H1 (cell line): ENCODE data around the gene B4GAT1. TPM values are rescaled to one million over a fixed set of nuclear protein-coding genes. Genes with fewer than 3 reads are reported as not detected.

Experiments used
- CTCF ChIA-PET: fragments of 300-600 bp; sonication (Branson Sonifier 250); formaldehyde crosslinking; loops from one replicate; lab custom pipeline; 2021; ENCODE audit not compliant: partially characterized antibody; lab: Charles Lee
- POLR2A ChIA-PET: fragments of 300-600 bp; sonication (Branson Sonifier 250); formaldehyde crosslinking; loops from one replicate; lab custom pipeline; 2021; ENCODE audit warnings: inconsistent platforms; ENCODE audit not compliant: partially characterized antibody; lab: Charles Lee
- DNase-seq, 2 experiments: peaks; one replicate each; pipeline versions ENCODE4 v3.0.0 to v3.0.0-alpha.2; 2010 to 2022; ENCODE audit warnings: low spot score in 2 of 2, low read depth in 1 of 2, mixed read lengths in 1 of 2
- FAIRE-seq: peaks from 2 replicates; lab custom pipeline; 2011; peaks lifted over from hg19 to GRCh38; lab: Jason Lieb, UNC
- H2AFZ ChIP-seq: 2 replicates; pipeline ENCODE4 v1.8.1; 2012; ENCODE audit warnings: low read length, inconsistent platforms
- H2AK5ac ChIP-seq: 2 replicates; pipeline ENCODE4 v1.6.1; 2013; ENCODE audit warnings: low read depth, low read length
- H2BK120ac ChIP-seq: replicated peaks from 2 replicates; pipeline ENCODE3; 2013; ENCODE audit warnings: low read depth, low read length, inconsistent platforms
- H2BK12ac ChIP-seq: 2 replicates; pipeline ENCODE4 v1.6.1; 2013; ENCODE audit warnings: low read depth, low read length
- H2BK15ac ChIP-seq: 2 replicates; pipeline ENCODE4 v1.6.1; 2013; ENCODE audit warnings: low read length
- H2BK20ac ChIP-seq: 2 replicates; pipeline ENCODE4 v1.6.1; 2013; ENCODE audit warnings: low read length
- H2BK5ac ChIP-seq: 2 replicates; pipeline ENCODE4 v1.6.1; 2013; ENCODE audit warnings: low read depth, low read length
- H3K14ac ChIP-seq: 2 replicates; pipeline ENCODE4 v1.6.1; 2013; ENCODE audit warnings: inconsistent platforms; ENCODE audit not compliant: insufficient read length
- H3K18ac ChIP-seq: 2 replicates; pipeline ENCODE4 v1.6.1; 2013; ENCODE audit warnings: low read length; ENCODE audit errors: extremely low read depth
- H3K23ac ChIP-seq: 2 replicates; pipeline ENCODE4 v1.6.1; 2013; ENCODE audit warnings: inconsistent platforms; ENCODE audit not compliant: insufficient read length
- H3K23me2 ChIP-seq: 2 replicates; pipeline ENCODE4 v1.6.1; 2013; ENCODE audit warnings: low read depth, low read length
- H3K27ac ChIP-seq: 2 replicates; pipeline ENCODE4 v1.6.1; 2011; ENCODE audit warnings: low read depth, low read length, inconsistent platforms
- H3K27me3 ChIP-seq, 4 experiments: replicated peaks in 1 of 4; 1 replicate in 1 of 4; 2 replicates in 3 of 4; pipeline versions ENCODE4 v1.6.1 to v1.8.1; 2011 to 2013; ENCODE audit warnings: low read length in 3 of 4, mild to moderate bottlenecking in 3 of 4, inconsistent platforms in 2 of 4, mixed read lengths in 2 of 4, moderate library complexity in 1 of 4; ENCODE audit not compliant: control insufficient read depth in 3 of 4, insufficient read depth in 3 of 4; ENCODE audit errors: extremely low read depth in 1 of 4
- H3K36me3 ChIP-seq, 4 experiments: 2 replicates each; pipeline versions ENCODE4 v1.6.1 to v1.8.1; 2011 to 2013; ENCODE audit warnings: mild to moderate bottlenecking in 4 of 4, low read length in 3 of 4, moderate library complexity in 2 of 4, control low read depth in 1 of 4, inconsistent platforms in 1 of 4; ENCODE audit not compliant: insufficient read depth in 4 of 4, control insufficient read depth in 2 of 4
- H3K4ac ChIP-seq: replicated peaks from 2 replicates; pipeline ENCODE3; 2013; ENCODE audit warnings: low read length, low read depth, mixed read lengths, inconsistent platforms; ENCODE audit not compliant: insufficient read length
- H3K4me1 ChIP-seq, 4 experiments: replicated peaks in 1 of 4; 1 replicate in 1 of 4; 2 replicates in 3 of 4; pipeline versions ENCODE4 v1.6.1 to v1.8.1; 2011 to 2013; ENCODE audit warnings: low read length in 3 of 4, inconsistent platforms in 2 of 4, mixed read lengths in 1 of 4; ENCODE audit not compliant: insufficient read depth in 4 of 4, control insufficient read depth in 3 of 4
- H3K4me2 ChIP-seq, 2 experiments: 2 replicates each; pipeline versions ENCODE4 v1.6.1 to v1.8.1; 2011 to 2013; ENCODE audit warnings: low read depth in 2 of 2, low read length in 2 of 2, control low read depth in 1 of 2, inconsistent platforms in 1 of 2, mild to moderate bottlenecking in 1 of 2; ENCODE audit not compliant: insufficient read depth in 1 of 2
- H3K4me3 ChIP-seq, 4 experiments: fragments of 200-600, 300-600 bp in 1 of 4; sonication (generic), shearing (Covaris generic), sonication (Bioruptor Twin) in 1 of 4; 2 replicates each; pipeline versions ENCODE4 v1.5.1 to v1.8.1; 2011 to 2016; ENCODE audit warnings: low read length in 4 of 4, low read depth in 3 of 4, control low read depth in 2 of 4, inconsistent platforms in 2 of 4, mild to moderate bottlenecking in 2 of 4, mixed read lengths in 1 of 4, moderate library complexity in 1 of 4; ENCODE audit not compliant: insufficient read depth in 2 of 4; ENCODE audit errors: extremely low read depth in 1 of 4
- H3K56ac ChIP-seq: replicated peaks from 2 replicates; pipeline ENCODE3; 2013; ENCODE audit warnings: low read depth, mild to moderate bottlenecking, mixed read lengths, low read length, inconsistent platforms; ENCODE audit not compliant: insufficient read length
- H3K79me1 ChIP-seq: 2 replicates; pipeline ENCODE4 v1.6.1; 2013; ENCODE audit warnings: low read depth, low read length, control low read depth
- H3K79me2 ChIP-seq, 2 experiments: 2 replicates each; pipeline versions ENCODE4 v1.6.1 to v1.8.1; 2012 to 2013; ENCODE audit warnings: low read length in 2 of 2, mild to moderate bottlenecking in 2 of 2, inconsistent platforms in 1 of 2; ENCODE audit not compliant: insufficient read depth in 2 of 2, control insufficient read depth in 1 of 2
- H3K9ac ChIP-seq, 4 experiments: replicated peaks in 1 of 4; 1 replicate in 1 of 4; 2 replicates in 3 of 4; pipeline versions ENCODE4 v1.6.1 to v1.8.1; 2011 to 2013; ENCODE audit warnings: low read depth in 3 of 4, low read length in 3 of 4, control low read depth in 2 of 4, mild to moderate bottlenecking in 2 of 4, moderate library complexity in 2 of 4, inconsistent platforms in 1 of 4; ENCODE audit errors: extremely low read depth in 1 of 4
- H3K9me3 ChIP-seq, 2 experiments: 2 replicates each; pipeline versions ENCODE4 v1.6.1 to v1.8.1; 2012 to 2013; ENCODE audit warnings: mild to moderate bottlenecking in 2 of 2, moderate library complexity in 2 of 2, control low read depth in 1 of 2, inconsistent platforms in 1 of 2, low read depth in 1 of 2, low read length in 1 of 2, mixed read lengths in 1 of 2; ENCODE audit not compliant: insufficient read depth in 2 of 2
- H4K20me1 ChIP-seq, 2 experiments: replicated peaks in 1 of 2; 2 replicates each; pipeline versions ENCODE3 to v1.8.1; 2011 to 2013; ENCODE audit warnings: inconsistent platforms in 2 of 2, low read length in 2 of 2, mild to moderate bottlenecking in 1 of 2; ENCODE audit not compliant: insufficient read depth in 2 of 2, control insufficient read depth in 1 of 2
- H4K5ac ChIP-seq: 2 replicates; pipeline ENCODE4 v1.6.1; 2013; ENCODE audit warnings: low read length, low read depth, mixed read lengths, inconsistent platforms; ENCODE audit not compliant: insufficient read length
- H4K8ac ChIP-seq: 2 replicates; pipeline ENCODE4 v1.8.0; 2013; ENCODE audit warnings: mild to moderate bottlenecking, moderate library complexity, low read length, inconsistent platforms; ENCODE audit not compliant: insufficient read depth; ENCODE audit errors: extremely low read depth
- H4K91ac ChIP-seq: replicated peaks from 2 replicates; pipeline ENCODE3; 2013; ENCODE audit warnings: low read length, mixed read lengths, inconsistent platforms; ENCODE audit not compliant: insufficient read length
- SIN3A ChIP-seq, 2 experiments: IDR thresholded peaks in 1 of 2; conservative IDR thresholded peaks in 1 of 2; 2 replicates each; pipeline ENCODE4 v1.6.1; 2011 to 2012; ENCODE audit warnings: low read length in 2 of 2, improper control_type of control experiment in 1 of 2, low read depth in 1 of 2, mild to moderate bottlenecking in 1 of 2
- SP4 ChIP-seq: IDR thresholded peaks from 2 replicates; pipeline ENCODE4 v1.6.1; 2012; ENCODE audit warnings: low read length, inconsistent platforms
- WGBS, 2 experiments: shearing (Covaris generic) in 1 of 2; methylation state at CpG; one replicate each; pipeline versions ENCODE4 v1.1.6 to v1.1.7; 2013 to 2015; ENCODE audit warnings: low lambda C conversion rate in 2 of 2, mixed read lengths in 2 of 2, inconsistent platforms in 1 of 2, low coverage in 1 of 2, missing lambda C conversion rate in 1 of 2; ENCODE audit not compliant: insufficient replicate concordance in 2 of 2, insufficient coverage in 1 of 2, insufficient read length in 1 of 2; ENCODE audit errors: extremely low coverage in 1 of 2, missing lambda C conversion rate in 1 of 2; 5-methylcytosine and 5-hydroxymethylcytosine counted together
- polyA plus RNA-seq, 7 experiments: library from polyadenylated mRNA; depleted of rRNA in 3 of 7; stranded (reverse) in 5 of 7; unstranded in 2 of 7; fragments of >200 nt in 5 of 7; fragments of 200-250 nt in 2 of 7; gene quantifications; 1 replicate in 5 of 7; 2 replicates in 1 of 7; 4 replicates in 1 of 7; pipeline versions ENCODE4 v1.2.1 to v1.2.3, GENCODE V29; 2011 to 2013; ENCODE audit warnings: missing spikeins in 2 of 7, mixed read lengths in 2 of 7
- total RNA-seq: library from RNA; stranded (reverse); fragmentation: NEBNext Ultra II Directional; extraction: Animal tissue kit (Norgen Biotek cat#: 25700); gene quantifications from 2 replicates; pipeline ENCODE4 v1.2.1, GENCODE V29; 2021

The B4GAT1 gene
- total and polyA plus RNA-seq, 2 of the 8 experiments (the other 6 are each of a cell fraction or from before 2014, with no cell fraction given) = 22.2 to 27.8 TPM

- TF ChIP-seq SP4 (no peak), SIN3A (conservative IDR thresholded peaks at IDR 0.05 in 1 of 2, IDR thresholded peaks at IDR 0.05 in 1 of 2; ENCODE audit: low read depth in 1 of 2, low read length in 2 of 2) (no peak)
- H3K79me2 ChIP-seq = no peaks in the 10 kb centered on the region
- no peaks in the 10 kb centered on the region for H3K9me3 ChIP-seq
- ChIA-PET POLR2A (interaction anchor here (1.1 to 3.5 kb wide), 4 partner anchors 15 to 33 kb away, joined by 4 to 19 read pairs (median 4); no protein-coding TSS in a partner anchor), CTCF (interaction anchor here (0.7 to 11.7 kb wide), 13 partner anchors 11 to 92 kb away, joined by 3 to 242 read pairs (median 4); partner anchors contain the start of gene RIN1)
- H2AK5ac ChIP-seq = no peak overlapping the region
- peaks cover 12 to 33% (median 22%) of the 10 kb centered on the region in 4 experiments for H3K4me1 ChIP-seq
- H3K18ac ChIP-seq = no peak overlapping the region
- 0 out of 2 replicates have a peak overlapping the region, but pooled peaks have one; percentile 80 for H2BK12ac ChIP-seq
- H3K9ac ChIP-seq = no peak overlapping the region
- H3K4ac ChIP-seq = no peak overlapping the region
- H4K8ac ChIP-seq = peak overlapping the region; percentile 1; the same call in 1 of the 2 replicates
- no peak overlapping the region for H3K4me2 ChIP-seq
- 93% methylated on average over 17 of the region's 17 CpGs; no CpG with 5 or more reads in 1 of the 2 experiments for WGBS, 2 experiments
- H3K23me2 ChIP-seq = peaks cover 8% of the 10 kb centered on the region
- H4K20me1 ChIP-seq = no peaks in the 10 kb centered on the region
- no peaks in the 10 kb centered on the region for H3K79me1 ChIP-seq
- peak overlapping the region; percentile 62 for H4K91ac ChIP-seq
- no peak overlapping the region for H3K4me3 ChIP-seq
- H2BK5ac ChIP-seq = no peak overlapping the region
- no peak overlapping the region for H2BK20ac ChIP-seq
- H3K36me3 ChIP-seq = no peaks in the 10 kb centered on the region
- H3K23ac ChIP-seq = no peak overlapping the region
- no peak overlapping the region for H4K5ac ChIP-seq
- DNase-seq (no peak), FAIRE-seq (no peak)
- no peak overlapping the region for H2BK120ac ChIP-seq
- no peak overlapping the region for H3K27ac ChIP-seq
- no peak overlapping the region for H3K14ac ChIP-seq
- H3K56ac ChIP-seq = no peak overlapping the region
- no peak overlapping the region for H2AFZ ChIP-seq
- H3K27me3 ChIP-seq = peaks cover 0 to 3% (median 0%) of the 10 kb centered on the region in 4 experiments; a peak in 2 of 7 replicates
- peak overlapping the region; percentile 40; the same call in 1 of the 2 replicates for H2BK15ac ChIP-seq
Observed at GRCh38 chr11:66314561-66315497, 32.6 kb downstream of the B4GAT1 start.
